Measurements from ENCODE around the gene EXOC4.

DNA sequence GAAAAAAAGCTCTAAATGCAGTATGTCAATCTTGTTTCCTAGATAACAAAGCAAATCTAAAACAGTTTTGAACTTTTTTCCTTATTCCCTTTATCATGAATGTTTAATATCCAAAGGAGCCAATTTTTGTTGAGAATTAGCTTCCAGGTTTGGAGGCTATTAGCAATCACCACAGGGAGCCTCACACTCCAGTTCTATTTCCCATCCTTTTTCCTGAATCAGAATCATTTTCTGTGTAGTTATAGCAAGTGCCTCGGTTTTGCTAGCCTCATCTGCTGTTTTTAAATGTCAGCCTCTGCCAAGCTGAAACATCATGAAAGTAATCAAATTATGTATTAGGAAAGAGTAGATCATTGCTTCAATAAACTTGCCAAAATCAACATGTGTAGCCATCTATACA lies 516.8 kb downstream of the EXOC4 start:
- TF ChIP-seq POLR2A (IDR thresholded peaks at IDR 0.05; ENCODE audit: low read length) (no peak), GATA1 (IDR thresholded peaks at IDR 0.05; ENCODE audit: low read depth, low read length) (no peak)

Measured in erythroblast (primary cell).